BLaER1 treated with 17β-estradiol and CSF1 and Interleukin-3, amounts not matched to agents 10 nM and 100 nM (cell line): ENCODE results near the gene SUSD2.

ENCODE experiments used
- H3K27ac ChIP-seq, 11 experiments: shearing (Covaris generic); formaldehyde crosslinking; 2 replicates each; pipeline ENCODE4 v1.8.1; 2022
- H3K27me3 ChIP-seq, 11 experiments: shearing (Covaris generic); formaldehyde crosslinking; 2 replicates each; pipeline ENCODE4 v1.8.1; 2022
- H3K36me3 ChIP-seq, 11 experiments: shearing (Covaris generic); formaldehyde crosslinking; 2 replicates each; pipeline ENCODE4 v1.8.1; 2022
- H3K4me1 ChIP-seq, 10 experiments: shearing (Covaris generic); formaldehyde crosslinking; 2 replicates each; pipeline ENCODE4 v1.8.1; 2022
- H3K4me2 ChIP-seq, 11 experiments: shearing (Covaris generic); formaldehyde crosslinking; 2 replicates each; pipeline ENCODE4 v1.8.1; 2022
- H3K4me3 ChIP-seq, 10 experiments: shearing (Covaris generic); formaldehyde crosslinking; 2 replicates each; pipeline ENCODE4 v1.8.1; 2022
- H3K9ac ChIP-seq, 11 experiments: shearing (Covaris generic); formaldehyde crosslinking; 2 replicates each; pipeline ENCODE4 v1.8.1; 2022
- H3K9me3 ChIP-seq, 11 experiments: shearing (Covaris generic); formaldehyde crosslinking; replicated peaks in 1 of 11; 2 replicates each; pipeline ENCODE4 v1.8.1; 2022
- H4K20me1 ChIP-seq, 11 experiments: shearing (Covaris generic); formaldehyde crosslinking; 2 replicates each; pipeline ENCODE4 v1.8.1; 2022
- Cebpa-rat ChIP-seq, 11 experiments: shearing (Covaris generic); IDR thresholded peaks; 2 replicates each; pipeline ENCODE4 v1.8.1; 2022

The SUSD2 gene

GRCh38 chr22:24141586-24141985, 39.7 kb upstream of the SUSD2 start:
- Histone ChIP-seq H3K9ac (peak overlapping the region in 7 of 11 experiments; percentile 16 to 80 (median 73); a peak in 5 of 22 replicates), H3K9me3 (no peaks in the 10 kb centered on the region), H3K4me2 (peak overlapping the region; percentile 80 to 99 (median 97)), H4K20me1 (peaks cover 0 to 15% (median 0%) of the 10 kb centered on the region in 11 experiments; a peak in 3 of 22 replicates), H3K27ac (peak overlapping the region; percentile 83 to 99 (median 90); a peak in 21 of 22 replicates), H3K27me3 (no peaks in the 10 kb centered on the region), H3K4me3 (no peak overlapping the region; a peak in 2 of 20 replicates), H3K4me1 (peaks cover 72 to 99% (median 88%) of the 10 kb centered on the region in 10 experiments), H3K36me3 (peaks cover 14 to 48% (median 35%) of the 10 kb centered on the region in 11 experiments)
- TF ChIP-seq Cebpa-rat (IDR thresholded peaks at IDR 0.05), result no peak

- no peak overlapping the region; a peak in 1 of 20 replicates for H3K4me3 ChIP-seq
- H3K27ac ChIP-seq, result peak overlapping the region; percentile 83 to 99 (median 90); a peak in 20 of 22 replicates
- TF ChIP-seq Cebpa-rat (IDR thresholded peaks at IDR 0.05), result no peak
- 0 out of 22 replicates have a peak overlapping the region, but pooled peaks of 4 of the 11 experiments have one; percentile 5 to 73 (median 13) for H3K9ac ChIP-seq
- H3K4me2 ChIP-seq, result peak overlapping the region; percentile 80 to 99 (median 97); a peak in 21 of 22 replicates
- no peaks in the 10 kb centered on the region for H3K27me3 ChIP-seq
- no peaks in the 10 kb centered on the region for H3K9me3 ChIP-seq
- H3K36me3 ChIP-seq, result peaks cover 13 to 41% (median 29%) of the 10 kb centered on the region in 11 experiments
- H3K4me1 ChIP-seq, result peaks cover 78 to 100% (median 92%) of the 10 kb centered on the region in 10 experiments
- peaks cover 0 to 15% (median 0%) of the 10 kb centered on the region in 11 experiments; a peak in 3 of 22 replicates for H4K20me1 ChIP-seq
These were observed 39.0 kb upstream of the SUSD2 start for GRCh38 chr22:24142241-24142640.

DNA sequence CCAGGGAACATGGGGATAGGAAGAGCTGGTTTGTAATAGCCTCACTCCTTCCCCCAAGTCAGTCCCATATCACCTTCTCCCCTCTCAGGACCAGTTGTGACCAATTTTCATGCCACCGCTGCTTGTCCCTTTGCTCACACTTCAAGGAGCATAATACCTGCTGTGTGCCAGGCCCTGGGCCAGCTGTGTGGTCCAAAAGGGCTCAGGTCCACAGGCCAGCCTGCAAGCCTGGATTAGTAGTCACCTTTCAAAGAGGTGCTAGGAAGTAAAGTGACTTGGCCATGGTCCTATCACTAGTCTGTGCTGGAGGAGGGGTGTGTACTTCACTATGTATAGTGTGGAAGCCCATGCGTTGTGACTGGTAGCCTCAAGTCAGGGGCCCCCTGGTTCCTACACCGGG, 38.5 kb upstream of the SUSD2 start:
- H3K4me2 ChIP-seq, result peak overlapping the region in 9 of 11 experiments; percentile 82 to 99 (median 97); a peak in 17 of 22 replicates
- H3K27ac ChIP-seq, result peak overlapping the region in 10 of 11 experiments; percentile 85 to 99 (median 90); a peak in 19 of 22 replicates
- H3K36me3 ChIP-seq, result peaks cover 7 to 35% (median 24%) of the 10 kb centered on the region in 11 experiments
- H3K9me3 ChIP-seq, result no peaks in the 10 kb centered on the region
- H3K27me3 ChIP-seq, result no peaks in the 10 kb centered on the region
- no peak overlapping the region for H3K4me3 ChIP-seq
- H4K20me1 ChIP-seq, result peaks cover 0 to 15% (median 0%) of the 10 kb centered on the region in 11 experiments; a peak in 3 of 22 replicates
- H3K4me1 ChIP-seq, result peaks cover 84 to 100% (median 95%) of the 10 kb centered on the region in 10 experiments
- TF ChIP-seq Cebpa-rat (IDR thresholded peaks at IDR 0.05), result no peak
- 0 out of 22 replicates have a peak overlapping the region, but pooled peaks of 2 of the 11 experiments have one; percentile 5 to 10 for H3K9ac ChIP-seq

GRCh38 chr22:24144056-24144777, 37.1 kb upstream of the SUSD2 start:
- H4K20me1 ChIP-seq, result peaks cover 0 to 15% (median 0%) of the 10 kb centered on the region in 11 experiments; a peak in 3 of 22 replicates
- peak overlapping the region; percentile 73 to 99 (median 97) for H3K4me2 ChIP-seq
- peaks cover under 1 to 30% (median 21%) of the 10 kb centered on the region in 11 experiments; a peak in 17 of 22 replicates for H3K36me3 ChIP-seq
- H3K27me3 ChIP-seq, result no peaks in the 10 kb centered on the region
- TF ChIP-seq Cebpa-rat (IDR thresholded peaks at IDR 0.05), result no peak
- peak overlapping the region; percentile 21 to 99 (median 90); a peak in 20 of 22 replicates for H3K27ac ChIP-seq
- H3K4me3 ChIP-seq, result peak overlapping the region in 1 of 10 experiments; percentile 13; a peak in 2 of 20 replicates
- no peaks in the 10 kb centered on the region for H3K9me3 ChIP-seq
- peaks cover 87 to 100% (median 98%) of the 10 kb centered on the region in 10 experiments for H3K4me1 ChIP-seq
- peak overlapping the region in 8 of 11 experiments; percentile 28 to 80 (median 76); a peak in 13 of 22 replicates for H3K9ac ChIP-seq

DNA sequence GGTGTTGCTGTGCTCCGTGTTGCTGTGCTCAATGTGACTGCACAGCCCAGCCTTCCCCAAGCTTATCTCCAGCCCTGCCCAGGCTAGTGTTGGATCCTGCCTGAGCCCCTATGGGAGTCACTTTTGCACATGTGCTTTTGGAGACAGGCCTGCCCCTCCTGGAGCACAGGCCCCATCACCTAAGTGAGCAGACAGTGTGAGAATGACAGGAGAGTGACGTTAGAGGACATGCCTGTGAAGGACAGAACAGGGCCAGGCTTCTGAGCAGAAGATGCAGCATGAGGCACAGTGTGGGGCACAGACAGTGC, 36.6 kb upstream of the SUSD2 start:
- peaks cover 81 to 100% (median 98%) of the 10 kb centered on the region in 10 experiments for H3K4me1 ChIP-seq
- H3K27ac ChIP-seq, result peak overlapping the region; percentile 21 to 99 (median 90); a peak in 20 of 22 replicates
- H3K27me3 ChIP-seq, result no peaks in the 10 kb centered on the region
- H3K36me3 ChIP-seq, result peaks cover 0 to 32% (median 20%) of the 10 kb centered on the region in 11 experiments; a peak in 17 of 22 replicates
- no peak for TF ChIP-seq Cebpa-rat (IDR thresholded peaks at IDR 0.05)
- H4K20me1 ChIP-seq, result peaks cover 0 to 12% (median 0%) of the 10 kb centered on the region in 11 experiments; a peak in 3 of 22 replicates
- peak overlapping the region in 8 of 11 experiments; percentile 28 to 80 (median 76); a peak in 14 of 22 replicates for H3K9ac ChIP-seq
- H3K4me3 ChIP-seq, result peak overlapping the region in 1 of 10 experiments; percentile 56; a peak in 2 of 20 replicates
- H3K4me2 ChIP-seq, result peak overlapping the region; percentile 73 to 99 (median 97)
- no peaks in the 10 kb centered on the region for H3K9me3 ChIP-seq

- peak overlapping the region; percentile 72 to 80 (median 76); a peak in 21 of 22 replicates for H3K9ac ChIP-seq
- peak overlapping the region; percentile 73 to 99 (median 97) for H3K4me2 ChIP-seq
- H3K4me1 ChIP-seq, result peaks cover 72 to 99% (median 98%) of the 10 kb centered on the region in 10 experiments
- H4K20me1 ChIP-seq, result peaks cover 0 to 5% (median 0%) of the 10 kb centered on the region in 11 experiments; a peak in 2 of 22 replicates
- no peaks in the 10 kb centered on the region for H3K9me3 ChIP-seq
- TF ChIP-seq Cebpa-rat (IDR thresholded peaks at IDR 0.05), result 0 out of 22 replicates have a peak, but pooled peaks of 1 of the 11 experiments have one; percentile 16
- H3K27me3 ChIP-seq, result no peaks in the 10 kb centered on the region
- peak overlapping the region in 8 of 10 experiments; percentile 4 to 56 (median 38); a peak in 15 of 20 replicates for H3K4me3 ChIP-seq
- peak overlapping the region; percentile 80 to 99 (median 90) for H3K27ac ChIP-seq
- peaks cover 0 to 40% (median 23%) of the 10 kb centered on the region in 11 experiments; a peak in 17 of 22 replicates for H3K36me3 ChIP-seq
These were observed 35.7 kb upstream of the SUSD2 start for GRCh38 chr22:24145446-24146193.

- peak overlapping the region; percentile 72 to 80 (median 76) for H3K9ac ChIP-seq
- H4K20me1 ChIP-seq, result peaks cover 0 to 5% (median 0%) of the 10 kb centered on the region in 11 experiments; a peak in 1 of 22 replicates
- peak overlapping the region in 9 of 10 experiments; percentile 9 to 56 (median 37); a peak in 16 of 20 replicates for H3K4me3 ChIP-seq
- no peaks in the 10 kb centered on the region for H3K27me3 ChIP-seq
- TF ChIP-seq Cebpa-rat (IDR thresholded peaks at IDR 0.05), result peak in 9 of 11 experiments; percentile 6 to 89 (median 67); a peak in 14 of 22 replicates
- H3K9me3 ChIP-seq, result no peaks in the 10 kb centered on the region
- H3K27ac ChIP-seq, result peak overlapping the region; percentile 80 to 99 (median 90)
- peaks cover 0 to 46% (median 23%) of the 10 kb centered on the region in 11 experiments; a peak in 17 of 22 replicates for H3K36me3 ChIP-seq
- H3K4me1 ChIP-seq, result peaks cover 67 to 99% (median 98%) of the 10 kb centered on the region in 10 experiments
- H3K4me2 ChIP-seq, result peak overlapping the region; percentile 73 to 99 (median 97)
These were observed 35.1 kb upstream of the SUSD2 start for GRCh38 chr22:24146194-24146616.
